NT2/D1 (cell line): ENCODE results near the gene CLEC7A.

Experiments used
- SUZ12 ChIP-seq: IDR thresholded peaks from 2 replicates; pipeline ENCODE4 v1.6.1; 2011; ENCODE audit not compliant: insufficient read length, insufficient read depth; ENCODE audit errors: extremely low read depth
- YY1 ChIP-seq: IDR thresholded peaks from 2 replicates; pipeline ENCODE4 v1.6.1; 2011; ENCODE audit not compliant: insufficient read length, insufficient read depth
- ZNF274 ChIP-seq: IDR thresholded peaks from 2 replicates; pipeline ENCODE4 v1.6.1; 2011; ENCODE audit warnings: mild to moderate bottlenecking, low read depth, low read length

- TF ChIP-seq ZNF274: no peak
- no peak for TF ChIP-seq YY1
- TF ChIP-seq SUZ12: no peak
Observed at GRCh38 chr12:10101042-10101579, 28.9 kb downstream of the CLEC7A start.
